Mammary epithelial cell (primary cell): ENCODE results near the gene IGLON5.

Source experiments
- EZH2 ChIP-seq: IDR thresholded peaks from 2 replicates; pipeline ENCODE4 v1.6.1; 2012; ENCODE audit warnings: low read length, inconsistent platforms, borderline replicate concordance
- TF ChIP-seq, protein P1 (sequence below), 2 donors: IDR thresholded peaks in 1 of 2; conservative IDR thresholded peaks in 1 of 2; 2 replicates each; pipeline ENCODE4 v1.5.1; 2011 to 2012; ENCODE audit warnings: inconsistent platforms in 2 of 2, low read length in 2 of 2, mild to moderate bottlenecking in 2 of 2, control low read depth in 1 of 2, low read depth in 1 of 2; ENCODE audit not compliant: insufficient read depth in 1 of 2; ENCODE audit errors: extremely low read depth in 1 of 2

GRCh38 chr19:51364200-51365106 lies 53.0 kb downstream of the IGLON5 start:
- TF ChIP-seq, protein P1, sequence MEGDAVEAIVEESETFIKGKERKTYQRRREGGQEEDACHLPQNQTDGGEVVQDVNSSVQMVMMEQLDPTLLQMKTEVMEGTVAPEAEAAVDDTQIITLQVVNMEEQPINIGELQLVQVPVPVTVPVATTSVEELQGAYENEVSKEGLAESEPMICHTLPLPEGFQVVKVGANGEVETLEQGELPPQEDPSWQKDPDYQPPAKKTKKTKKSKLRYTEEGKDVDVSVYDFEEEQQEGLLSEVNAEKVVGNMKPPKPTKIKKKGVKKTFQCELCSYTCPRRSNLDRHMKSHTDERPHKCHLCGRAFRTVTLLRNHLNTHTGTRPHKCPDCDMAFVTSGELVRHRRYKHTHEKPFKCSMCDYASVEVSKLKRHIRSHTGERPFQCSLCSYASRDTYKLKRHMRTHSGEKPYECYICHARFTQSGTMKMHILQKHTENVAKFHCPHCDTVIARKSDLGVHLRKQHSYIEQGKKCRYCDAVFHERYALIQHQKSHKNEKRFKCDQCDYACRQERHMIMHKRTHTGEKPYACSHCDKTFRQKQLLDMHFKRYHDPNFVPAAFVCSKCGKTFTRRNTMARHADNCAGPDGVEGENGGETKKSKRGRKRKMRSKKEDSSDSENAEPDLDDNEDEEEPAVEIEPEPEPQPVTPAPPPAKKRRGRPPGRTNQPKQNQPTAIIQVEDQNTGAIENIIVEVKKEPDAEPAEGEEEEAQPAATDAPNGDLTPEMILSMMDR (conservative IDR thresholded peaks at IDR 0.05 in 1 of 2, IDR thresholded peaks at IDR 0.05 in 1 of 2; ENCODE audit: extremely low read depth in 1 of 2, insufficient read depth in 1 of 2, low read depth in 1 of 2, low read length in 2 of 2): no peak
- no peak for TF ChIP-seq EZH2
